Activated effector memory CD4-positive, alpha-beta T cell treated with Interleukin-2 at 50 U/mL for 16 hours (primary cell): ENCODE results near the gene LRRK1.
"Not testable (repeated sequence)": the region's sequence is repeated elsewhere in the genome, so short reads cannot be mapped to it uniquely, and the experiment has no call there.

Experiments
- DNase-seq: peaks from one replicate; pipeline ENCODE4 v3.0.0-alpha.2; 2020

Gene LRRK1

DNA sequence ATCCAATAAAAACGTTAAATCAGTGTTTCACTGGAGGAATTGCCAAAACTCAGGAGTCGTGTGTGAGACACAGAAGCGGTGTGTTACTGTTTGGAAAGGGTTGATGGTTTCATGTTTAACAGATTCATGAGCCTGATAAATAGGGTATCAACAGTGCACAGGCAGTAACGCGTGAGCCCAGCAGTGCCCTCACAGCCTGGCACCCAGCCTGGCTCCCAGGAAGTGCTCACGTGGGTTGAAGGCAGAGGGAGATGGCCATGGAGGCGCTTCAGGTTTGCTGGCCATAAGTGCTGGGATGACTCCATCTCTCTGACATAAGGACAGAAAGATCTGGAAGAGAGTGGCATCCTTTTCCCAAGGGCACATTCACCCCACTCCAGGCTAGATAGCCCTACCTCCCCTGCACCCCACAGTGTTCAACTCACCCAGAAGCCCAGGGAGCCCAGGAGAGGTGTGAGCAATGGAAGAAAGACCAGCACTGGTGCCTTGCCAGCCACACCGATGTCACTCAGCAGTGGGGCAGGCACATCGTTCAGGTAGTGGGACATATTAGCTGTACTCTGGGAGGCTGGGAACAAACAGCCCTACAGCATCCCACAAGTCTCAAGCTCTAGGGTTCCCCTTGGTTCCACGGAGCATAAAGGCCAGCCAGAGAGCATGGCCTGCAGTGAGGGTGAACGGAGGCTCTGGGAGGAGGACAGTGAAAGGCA is 164.3 kb downstream of the LRRK1 start:
- DNase-seq: no peak

DNA sequence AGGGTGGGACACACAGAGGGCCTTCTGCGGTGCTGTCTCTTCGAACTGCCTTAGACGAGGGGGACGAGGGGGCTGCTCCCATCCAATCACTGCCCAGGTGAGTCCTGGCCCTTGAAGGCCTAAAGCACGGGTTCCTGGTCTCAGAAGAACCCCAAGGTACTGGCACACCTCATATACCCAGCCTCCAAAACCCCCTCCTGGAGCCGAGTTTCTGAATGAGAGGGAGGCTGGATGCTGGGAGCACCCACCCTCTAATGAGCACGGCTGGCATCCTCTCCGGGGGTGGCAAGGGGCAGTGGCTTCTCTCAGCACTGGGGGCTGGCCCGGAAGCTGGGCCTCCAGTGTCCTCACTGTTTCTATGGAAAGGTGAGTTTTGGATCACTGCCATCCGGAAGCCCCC is 165.6 kb downstream of the LRRK1 start:
- no peak for DNase-seq

DNA sequence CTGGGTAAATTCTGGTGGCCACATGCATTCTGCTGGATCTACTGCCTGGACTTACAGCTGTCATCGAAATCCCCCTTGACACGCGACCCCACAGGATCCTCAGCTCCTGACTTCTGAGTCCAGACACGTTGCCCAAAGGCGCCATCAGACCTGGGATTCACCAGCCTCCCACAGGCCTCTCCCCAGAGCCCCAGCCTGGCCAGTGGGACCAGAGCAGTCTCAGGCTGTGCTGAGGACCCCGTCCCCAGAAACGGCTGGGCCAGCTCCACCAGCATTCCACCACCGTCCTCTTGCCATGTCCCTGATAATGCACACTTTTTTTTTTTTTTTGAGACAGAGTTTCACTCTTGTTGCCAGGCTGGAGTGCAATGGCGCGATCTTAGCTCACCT is 166.1 kb downstream of the LRRK1 start:
- DNase-seq: no peak

DNA sequence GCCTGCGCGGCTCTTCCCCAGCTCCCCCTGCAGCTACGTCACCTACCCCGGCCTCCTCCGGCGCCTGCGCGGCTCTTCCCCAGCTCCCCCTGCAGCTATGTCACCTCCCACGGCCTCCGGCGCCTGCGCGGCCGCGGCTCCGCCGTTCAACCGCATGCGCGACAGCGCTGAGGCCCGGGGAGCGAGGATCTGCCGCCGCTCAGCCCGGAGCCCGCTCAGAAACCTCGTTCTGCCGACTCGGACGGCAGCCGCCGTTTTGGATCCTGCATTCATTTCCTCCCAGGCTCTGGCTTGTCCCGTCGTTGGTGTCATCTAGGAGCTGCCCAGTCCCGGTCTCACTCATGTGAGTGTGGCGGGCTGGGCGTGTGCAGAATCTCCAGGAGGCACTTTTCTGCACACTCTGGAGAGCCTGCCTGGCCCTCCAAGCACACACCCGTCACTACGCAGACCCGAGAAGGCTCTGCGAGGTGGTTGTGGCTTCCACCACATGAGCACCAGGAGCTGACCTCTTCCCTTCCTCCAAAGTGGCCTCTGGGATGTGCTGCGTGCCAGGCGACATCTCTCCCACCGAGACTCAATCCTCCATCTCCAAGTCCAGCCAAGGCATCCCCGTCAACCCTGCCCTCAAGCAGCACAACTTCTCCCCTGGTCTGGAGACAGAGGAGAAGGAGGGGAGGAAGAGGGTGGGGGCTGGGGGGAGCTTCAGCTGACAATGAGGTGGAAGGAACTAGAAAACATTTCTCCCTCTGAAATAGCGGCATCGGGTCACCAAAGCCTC is 167.4 kb downstream of the LRRK1 start:
- no peak for DNase-seq

DNA sequence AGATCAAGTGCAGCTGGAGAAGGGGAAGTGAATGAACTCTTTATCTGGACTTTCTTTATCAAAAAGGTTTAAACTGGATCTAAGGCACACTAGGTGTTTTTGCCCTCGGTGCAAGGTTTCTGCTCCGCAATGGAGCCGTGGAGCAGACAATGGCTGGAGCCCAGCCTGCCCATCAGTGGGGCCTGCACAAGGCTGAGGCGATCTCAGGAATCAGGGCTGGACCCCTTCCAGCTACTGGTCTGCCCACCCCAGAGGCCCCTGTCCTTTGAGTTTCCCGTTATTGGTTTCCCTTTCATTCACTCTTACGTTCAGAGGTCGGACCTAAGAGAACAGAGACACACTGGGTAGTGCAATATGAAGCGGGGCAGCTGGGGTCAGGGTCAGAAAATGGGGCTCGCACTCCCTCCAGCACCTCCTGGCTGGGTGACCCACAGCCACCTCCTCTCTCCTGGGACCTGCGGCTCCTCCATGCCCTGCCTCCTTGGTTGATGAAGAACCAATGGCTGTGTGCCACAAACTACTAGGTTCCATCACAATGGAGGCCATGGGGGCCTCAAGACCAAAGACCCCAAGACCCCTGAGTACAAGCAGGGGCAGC is 168.1 kb downstream of the LRRK1 start:
- no peak for DNase-seq

DNA sequence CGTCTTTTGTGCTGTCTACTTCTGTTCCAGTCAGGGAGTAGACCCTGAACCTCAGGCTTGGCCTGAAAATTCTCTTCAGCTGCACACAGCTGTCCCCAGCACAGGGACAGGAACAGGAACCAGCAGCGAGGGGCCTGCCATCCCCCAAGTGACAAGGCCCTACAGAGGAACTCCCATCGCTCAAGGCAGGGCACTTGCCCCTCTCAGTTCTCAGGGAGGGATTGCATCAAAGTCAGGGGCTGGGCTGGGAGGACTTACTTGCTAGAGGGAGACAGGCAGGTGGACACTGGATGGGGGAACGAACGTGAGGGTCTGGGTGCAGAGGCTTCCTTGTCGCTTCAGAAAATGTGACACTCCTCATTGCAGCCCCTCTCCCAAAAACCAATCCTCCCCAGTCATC is 169.1 kb downstream of the LRRK1 start:
- no peak for DNase-seq

DNA sequence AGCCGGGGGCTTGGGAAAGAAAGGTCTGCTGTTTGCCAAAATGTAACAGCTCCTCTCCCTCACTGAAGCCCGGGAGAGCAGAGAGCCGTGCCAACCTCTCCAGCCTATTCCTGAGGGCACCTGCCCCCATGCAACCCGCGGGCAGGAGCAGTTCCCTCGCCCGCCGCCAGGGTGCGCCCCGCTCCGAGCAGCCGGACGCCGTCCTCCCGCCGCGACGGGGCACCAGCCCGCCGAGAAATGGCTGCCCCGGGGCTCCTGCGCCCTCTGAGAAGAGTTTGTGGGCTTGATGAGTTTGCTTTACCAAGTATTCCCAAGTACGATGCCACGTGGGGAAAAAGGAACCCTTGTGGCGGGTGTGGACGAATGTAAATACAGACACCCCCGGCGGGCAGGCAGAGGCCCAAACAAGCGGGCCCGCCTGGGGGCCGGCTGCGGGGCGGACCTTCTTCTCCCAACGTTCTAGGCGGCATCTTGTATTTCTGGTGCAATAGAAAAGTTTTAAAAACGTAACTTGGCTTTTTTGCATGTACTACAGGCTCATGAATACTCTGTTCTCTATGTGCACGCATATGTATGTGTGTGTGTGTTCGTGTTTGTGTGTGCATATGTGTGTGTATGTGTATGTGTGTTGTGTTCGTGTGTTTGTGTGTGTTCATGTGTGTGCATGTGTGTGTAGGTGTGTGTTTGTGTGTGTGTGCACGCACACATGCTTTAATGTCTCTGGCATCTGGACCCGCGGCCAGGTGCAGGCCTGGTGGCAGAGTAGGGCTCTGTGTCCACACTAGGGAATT is 169.8 kb downstream of the LRRK1 start:
- DNase-seq: peak; percentile 67

DNA sequence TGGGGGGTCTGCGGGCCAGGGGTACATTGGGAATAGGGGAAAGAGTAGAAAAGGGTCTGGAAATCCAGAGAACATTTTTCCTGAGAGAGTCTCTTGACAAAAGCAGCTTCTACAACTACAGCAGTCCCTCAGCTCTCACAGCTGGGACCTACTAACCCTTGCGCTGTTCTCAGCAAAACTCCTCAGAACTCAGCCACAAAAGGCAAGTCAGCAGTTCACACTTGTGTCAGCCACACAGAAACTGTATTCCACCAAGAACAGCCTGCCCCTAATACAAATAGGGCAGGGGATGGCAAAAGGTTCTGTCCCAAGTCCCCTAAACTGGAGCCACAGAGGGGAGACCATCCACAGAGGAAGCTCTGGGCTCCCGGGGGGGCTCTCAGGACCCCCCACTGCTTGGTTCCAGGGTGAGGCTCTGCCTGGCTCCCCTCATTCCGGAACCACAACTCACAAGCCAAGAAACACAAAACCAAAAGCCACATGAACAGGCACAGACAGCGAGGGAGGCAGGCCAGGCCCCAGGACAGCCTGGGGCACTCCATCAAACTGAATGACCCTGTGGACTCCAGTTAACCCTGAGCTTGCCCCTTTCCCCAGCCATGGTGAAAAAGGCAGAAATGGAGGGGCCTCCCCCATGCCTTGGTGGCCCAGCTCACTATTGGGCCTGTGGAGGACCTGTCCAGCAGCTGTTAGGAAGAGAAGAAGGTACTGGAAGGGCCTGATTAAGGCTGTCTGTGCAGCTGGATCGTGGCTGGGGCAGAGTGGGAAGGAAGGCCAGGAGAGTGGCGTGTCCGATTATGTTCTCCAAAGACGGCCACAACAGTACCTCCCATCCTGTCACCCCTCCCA is 170.6 kb downstream of the LRRK1 start:
- DNase-seq: no peak

DNA sequence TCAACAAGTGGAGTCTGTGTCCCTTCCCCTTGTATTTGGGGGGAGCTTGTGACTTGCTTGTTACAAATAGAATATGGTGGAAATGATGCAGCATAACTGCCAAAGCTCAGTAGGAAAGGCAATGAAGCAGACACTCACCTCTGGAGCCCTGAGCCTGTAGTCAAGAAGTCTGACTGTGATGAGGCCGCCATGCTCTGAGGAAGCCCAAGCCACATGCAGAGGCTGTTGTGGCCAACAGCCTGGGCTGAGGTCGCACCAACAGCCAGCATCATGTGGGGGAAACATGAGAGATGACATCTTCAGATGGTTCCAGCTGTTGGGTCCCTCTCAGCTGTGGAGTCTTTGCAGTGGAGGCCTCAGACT is 171.3 kb downstream of the LRRK1 start:
- no peak for DNase-seq

DNA sequence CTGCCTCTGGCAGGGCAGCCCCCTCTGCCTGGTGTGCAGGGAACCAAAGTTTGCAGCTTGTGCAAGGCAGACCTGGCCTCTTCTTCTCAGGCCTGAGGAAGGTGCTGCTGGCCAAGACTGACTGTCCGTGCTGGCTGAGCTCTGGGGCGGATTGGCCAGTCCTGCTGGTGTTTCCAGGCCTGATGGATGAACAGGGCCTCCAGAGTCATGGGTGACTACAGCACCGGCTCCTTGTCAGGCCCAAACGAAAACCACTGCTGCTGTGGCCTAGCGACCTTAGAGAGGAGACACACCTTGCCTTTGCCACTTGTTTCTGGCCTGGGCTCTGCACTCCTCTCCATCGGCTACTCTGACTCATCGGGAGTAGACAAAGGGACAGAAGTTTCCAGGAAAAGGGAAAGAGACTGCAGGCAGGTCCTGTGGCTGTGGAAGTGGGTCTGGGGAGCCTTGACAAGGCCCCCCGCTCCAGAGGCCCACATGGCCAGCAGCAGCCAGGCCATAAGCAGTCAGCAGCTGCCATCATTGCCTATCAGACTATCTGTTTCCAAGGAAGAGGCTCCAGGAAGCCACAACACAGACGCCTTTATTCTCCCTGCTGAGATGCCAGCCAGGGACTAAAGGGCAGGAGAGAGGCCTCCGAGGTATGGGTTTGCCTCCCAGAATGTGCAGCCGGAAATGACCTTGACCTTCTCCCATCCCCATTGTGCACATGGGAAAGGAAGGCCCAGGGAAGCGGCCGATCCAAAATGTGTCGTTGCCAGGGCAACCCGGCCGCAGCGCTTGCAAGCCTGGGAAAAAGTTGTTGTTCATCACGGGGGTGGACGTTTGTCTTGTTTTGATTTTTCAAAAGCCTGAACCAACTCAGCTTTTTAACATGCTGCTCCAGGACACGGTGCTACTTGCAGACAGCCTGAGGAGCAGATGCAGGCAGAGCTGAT is 172.2 kb downstream of the LRRK1 start:
- no peak for DNase-seq

DNA sequence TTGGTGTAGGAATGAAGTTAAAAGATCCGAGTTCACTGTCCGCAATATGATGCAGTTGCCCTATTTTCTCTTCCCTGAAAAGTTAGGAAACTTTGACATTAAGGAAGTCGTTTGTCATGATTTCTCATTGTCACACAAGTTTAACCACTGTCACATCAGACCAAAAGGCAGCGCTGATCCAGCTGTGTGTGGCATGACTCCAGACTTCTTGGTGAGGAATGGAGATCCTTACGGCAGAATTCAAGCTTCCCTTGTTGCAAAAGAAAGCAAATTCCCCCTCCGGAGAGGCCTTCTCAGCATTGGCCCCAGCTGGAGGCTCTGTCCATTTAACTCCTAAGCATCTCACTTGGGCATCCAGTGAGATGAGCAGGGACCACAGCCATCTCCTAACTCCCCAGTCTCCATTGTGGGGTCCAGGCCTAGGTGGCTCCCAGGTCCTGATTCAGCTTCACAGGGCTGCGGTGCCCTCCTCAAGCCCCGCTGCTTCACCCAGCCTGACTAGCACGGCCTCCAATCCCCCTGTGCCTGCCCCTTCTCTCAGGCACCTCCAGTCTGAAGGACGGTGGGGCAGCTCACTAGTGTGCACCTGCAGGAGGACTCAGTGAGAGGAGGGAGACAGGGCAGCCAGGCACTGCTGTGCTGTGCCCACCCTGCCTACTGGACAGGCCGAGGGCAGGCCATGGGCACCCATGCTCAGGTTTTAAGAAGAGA is 173.2 kb downstream of the LRRK1 start:
- DNase-seq: no peak

DNA sequence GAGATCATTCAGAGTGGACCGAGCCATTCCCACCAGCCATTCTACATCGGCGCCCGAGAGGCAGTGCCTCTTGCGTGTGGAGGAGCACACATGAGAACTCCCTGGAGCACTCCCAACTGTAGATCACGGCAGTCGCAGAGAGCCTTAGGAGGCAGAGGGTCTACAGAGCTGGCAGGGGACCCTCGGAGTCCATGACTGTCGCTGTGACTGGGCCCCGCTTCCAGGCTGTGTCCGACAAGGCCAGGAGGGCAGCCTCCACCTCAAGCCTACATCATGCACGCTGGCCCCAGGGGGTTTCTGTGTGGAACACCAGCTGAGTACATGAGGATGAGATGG is 173.7 kb downstream of the LRRK1 start:
- DNase-seq: no peak

DNA sequence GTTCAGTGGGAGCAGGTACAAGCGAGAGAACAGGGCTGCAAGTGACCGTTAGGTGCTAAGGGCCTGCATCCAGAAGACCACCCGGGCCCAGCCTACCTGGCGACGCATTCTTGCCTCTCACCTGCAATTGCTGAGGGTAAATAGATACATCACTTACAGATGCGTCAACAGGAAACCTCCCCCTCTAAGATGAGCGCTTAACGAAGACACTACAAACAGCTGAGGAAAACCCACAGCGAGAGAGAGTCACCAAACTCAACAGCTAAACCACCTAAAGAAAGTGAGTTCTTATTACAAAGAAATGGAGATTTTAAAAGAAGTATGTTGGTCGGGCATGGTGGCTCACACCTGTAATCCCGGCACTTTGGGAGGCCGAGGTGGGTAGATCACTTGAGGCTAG is 174.8 kb downstream of the LRRK1 start:
- DNase-seq: no peak

DNA sequence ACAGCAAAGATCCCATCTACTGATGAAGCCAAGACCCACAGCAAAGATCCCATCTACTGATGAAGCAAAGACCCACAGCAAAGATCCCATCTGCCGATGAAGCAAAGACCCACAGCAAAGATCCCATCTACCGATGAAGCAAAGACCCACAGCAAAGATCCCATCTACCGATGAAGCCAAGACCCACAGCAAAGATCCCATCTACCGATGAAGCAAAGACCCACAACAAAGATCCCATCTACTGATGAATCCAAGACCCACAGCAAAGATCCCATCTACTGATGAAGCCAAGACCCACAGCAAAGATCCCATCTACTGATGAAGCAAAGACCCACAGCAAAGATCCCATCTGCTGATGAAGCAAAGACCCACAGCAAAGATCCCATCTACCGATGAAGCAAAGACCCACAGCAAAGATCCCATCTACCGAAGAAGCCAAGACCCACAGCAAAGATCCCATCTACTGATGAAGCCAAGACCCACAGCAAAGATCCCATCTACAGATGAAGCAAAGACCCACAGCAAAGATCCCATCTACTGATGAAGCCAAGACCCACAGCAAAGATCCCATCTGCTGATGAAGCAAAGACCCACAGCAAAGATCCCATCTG is 176.7 kb downstream of the LRRK1 start:
- not testable (repeated sequence) for DNase-seq

DNA sequence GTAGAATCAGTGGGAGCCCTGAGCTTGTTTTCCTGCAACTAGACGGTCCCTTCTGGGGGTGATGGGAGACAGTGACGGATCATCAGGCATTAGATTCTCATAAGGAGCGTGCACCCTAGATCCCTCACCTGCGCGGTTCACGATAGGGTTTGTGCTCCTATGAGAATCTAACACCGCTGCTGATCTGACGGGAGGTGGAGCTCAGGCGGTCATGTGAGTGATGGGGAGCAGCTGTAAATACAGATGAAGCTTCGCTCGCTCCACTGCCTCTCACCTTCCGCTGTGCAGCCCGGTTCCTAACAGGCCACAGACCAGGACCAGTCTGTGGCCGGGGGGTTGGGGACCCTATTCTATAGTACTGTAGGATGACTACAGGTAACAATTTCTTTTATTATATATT is 178.0 kb downstream of the LRRK1 start:
- no peak for DNase-seq

DNA sequence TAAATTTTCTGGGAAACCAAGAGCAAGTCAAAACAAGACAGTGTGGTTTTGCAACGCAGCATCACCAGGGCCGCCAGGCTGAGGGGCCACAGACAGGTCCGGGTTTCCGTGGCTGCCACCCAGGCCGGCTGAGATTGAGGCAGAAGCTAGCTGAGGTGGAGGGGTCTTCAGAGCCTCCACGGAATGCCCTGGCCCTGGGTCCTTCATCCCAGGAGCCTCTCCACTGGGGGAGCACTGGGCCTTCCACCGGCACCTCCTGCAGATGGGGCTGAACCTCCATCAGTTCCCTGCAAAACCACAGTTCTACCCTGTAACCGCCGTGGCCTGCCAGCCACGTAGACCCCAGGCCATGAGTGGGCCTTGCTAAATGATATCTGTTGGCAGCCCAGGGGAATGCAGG is 180.0 kb downstream of the LRRK1 start:
- no peak for DNase-seq

DNA sequence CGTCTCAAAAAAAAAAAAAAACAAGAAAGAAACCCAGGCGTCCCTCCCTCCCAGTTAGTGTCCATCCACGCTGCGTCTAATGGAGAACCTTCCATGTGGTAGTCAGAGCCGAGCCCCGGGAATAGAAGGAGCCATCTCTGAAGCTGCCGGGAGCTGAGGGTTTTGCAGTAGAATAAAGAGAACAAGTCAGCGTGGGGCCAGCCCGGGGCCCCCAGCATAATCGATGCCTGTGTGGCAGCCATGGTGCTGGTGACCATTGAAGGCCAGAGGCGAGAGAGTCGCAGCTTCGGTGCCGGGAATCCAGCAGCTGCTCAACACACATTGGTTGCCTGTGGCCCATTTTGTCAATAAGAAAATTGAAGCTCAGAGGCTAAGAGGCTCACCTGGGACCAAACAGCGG is 181.0 kb downstream of the LRRK1 start:
- no peak for DNase-seq

DNA sequence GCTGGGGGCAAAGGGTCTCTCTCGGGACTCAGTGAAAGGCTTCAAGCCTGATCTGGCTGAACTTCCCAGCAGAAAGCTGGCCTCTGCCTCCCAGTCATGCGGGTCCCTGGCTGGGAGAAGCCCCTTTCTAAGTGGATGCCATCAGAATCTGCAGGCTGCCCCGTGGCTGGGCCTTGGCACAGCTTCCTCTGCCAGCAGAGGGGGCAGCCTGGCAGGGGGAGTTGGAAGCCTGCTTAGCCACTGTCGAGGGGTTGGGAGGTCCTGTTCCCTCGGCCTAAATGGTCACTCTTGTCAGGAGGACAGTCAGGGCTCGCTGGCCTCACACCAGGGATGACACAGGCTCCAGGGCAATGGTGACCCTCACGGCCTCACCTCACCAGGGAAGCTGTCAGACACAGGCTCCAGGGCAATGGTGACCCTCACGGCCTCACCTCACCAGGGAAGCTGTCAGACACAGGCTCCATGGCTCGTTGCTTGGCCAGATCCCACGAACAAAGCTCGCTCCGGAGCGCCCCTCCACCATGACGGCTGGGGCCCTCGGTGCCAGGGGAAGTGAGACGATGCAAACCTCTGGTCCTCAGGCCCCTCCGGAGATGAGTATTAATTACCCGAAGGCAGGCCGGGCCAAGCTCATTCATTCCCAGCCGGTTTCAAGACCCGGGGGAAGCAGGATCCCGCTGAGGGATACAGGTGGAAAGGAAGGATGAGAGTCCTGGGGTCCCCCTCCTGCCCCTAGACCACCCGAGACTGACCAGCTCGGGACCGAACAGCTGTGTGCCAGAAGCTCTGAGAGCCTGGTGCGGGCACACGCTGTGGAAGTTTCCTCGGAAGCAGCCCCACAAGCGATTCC is 181.7 kb downstream of the LRRK1 start:
- no peak for DNase-seq

DNA sequence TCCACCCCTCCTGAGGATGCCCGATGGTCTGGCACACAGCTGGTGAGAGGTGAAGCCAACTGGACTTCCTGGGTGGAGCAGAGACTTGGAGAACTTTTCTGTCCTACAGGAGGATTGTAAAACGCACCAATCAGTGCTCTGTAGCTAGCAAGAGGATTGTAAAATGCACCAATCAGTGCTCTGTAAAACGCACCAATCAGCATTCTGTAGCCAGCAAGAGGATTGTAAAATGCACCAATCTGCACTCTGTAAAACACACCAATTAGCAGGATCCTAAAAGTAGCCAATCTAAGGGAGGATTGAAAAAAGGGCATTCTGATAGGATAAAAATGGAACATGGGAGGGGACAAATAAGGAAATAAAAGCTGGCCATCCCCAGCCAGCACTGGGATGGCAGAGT is 182.5 kb downstream of the LRRK1 start:
- DNase-seq: no peak
